K562 (cell line): Measurements from ENCODE around the gene KIAA2012. TPM values are rescaled to one million over a fixed set of nuclear protein-coding genes. Genes with fewer than 3 reads are reported as not detected.
A peak's percentile ranks its signal among the peaks of the same experiment; 100 is the strongest.

ENCODE experiments used
- AFF4 ChIP-seq: sonication (generic); formaldehyde crosslinking; IDR thresholded peaks from 2 replicates; pipeline ENCODE4 v1.8.0; 2023; ENCODE audit warnings: mild to moderate bottlenecking, missing genetic modification reagents
- FOS ChIP-seq: IDR thresholded peaks from 3 replicates; pipeline ENCODE4 v1.6.1; 2011; ENCODE audit not compliant: insufficient read length; ENCODE audit errors: extremely low read depth
- FOXM1 ChIP-seq, 2 experiments: fragments of 450-650 bp in 1 of 2; sonication (generic) in 1 of 2; formaldehyde crosslinking in 1 of 2; IDR thresholded peaks; 2 replicates each; pipeline versions ENCODE4 v1.6.1 to v1.9.0; 2017 to 2022; ENCODE audit warnings: low read depth in 2 of 2, mild to moderate bottlenecking in 2 of 2, missing genetic modification reagents in 1 of 2, moderate library complexity in 1 of 2
- HBP1 ChIP-seq: fragments of 450-650 bp; formaldehyde crosslinking; IDR thresholded peaks from 2 replicates; pipeline ENCODE4 v1.4.0; 2022; ENCODE audit warnings: missing genetic modification characterization
- HDAC3 ChIP-seq: fragments of 450-650 bp; IDR thresholded peaks from 2 replicates; pipeline ENCODE4 v1.6.1; 2018; ENCODE audit warnings: borderline replicate concordance, mild to moderate bottlenecking, moderate library complexity; ENCODE audit not compliant: partially characterized antibody
- NFYB ChIP-seq: IDR thresholded peaks from 2 replicates; pipeline ENCODE4 v1.6.1; 2011; ENCODE audit warnings: mild to moderate bottlenecking, moderate library complexity; ENCODE audit not compliant: insufficient read length; ENCODE audit errors: extremely low read depth
- NR3C1 ChIP-seq: sonication (generic); formaldehyde crosslinking; IDR thresholded peaks from 2 replicates; pipeline ENCODE4 v1.8.1; 2022; ENCODE audit warnings: missing genetic modification reagents
- SRSF7 ChIP-seq: fragments of 200-400 bp; formaldehyde crosslinking; optimal IDR thresholded peaks from 2 replicates; pipeline ENCODE3; 2017; ENCODE audit warnings: mild to moderate bottlenecking, low read depth, low read length
- UBTF ChIP-seq, 2 experiments: IDR thresholded peaks; 2 replicates each; pipeline ENCODE4 v1.6.1; 2012; ENCODE audit warnings: improper control_type of control experiment in 2 of 2, low read depth in 2 of 2, low read length in 2 of 2, borderline replicate concordance in 1 of 2
- ZNF586 ChIP-seq: fragments of 450-650 bp; formaldehyde crosslinking; conservative IDR thresholded peaks from 2 replicates; pipeline ENCODE4 v1.4.0; 2020; ENCODE audit warnings: mild to moderate bottlenecking, moderate library complexity
- ZNF780A ChIP-seq: fragments of 250-450 bp; sonication (Bioruptor Pico); IDR thresholded peaks from 2 replicates; pipeline ENCODE4 v1.5.0; 2021; ENCODE audit warnings: mild to moderate bottlenecking
- polyA plus RNA-seq, 8 experiments: library from polyadenylated mRNA; depleted of rRNA in 4 of 8; stranded (reverse) in 5 of 8; unstranded in 3 of 8; fragments of >200 nt; fragmentation: Nextera tagmentation in 2 of 8; fragmentation: Illumina TruSeq in 1 of 8; extraction: Ambion mirVana in 2 of 8; extraction: Trizol in 1 of 8; gene quantifications; 2 replicates each; pipeline versions ENCODE4 v1.2.1 to v1.2.3, GENCODE V29; 2011 to 2014; ENCODE audit warnings: inconsistent platforms in 1 of 8, missing spikeins in 1 of 8
- total RNA-seq, 7 experiments: library from RNA; depleted of rRNA in 6 of 7; stranded (reverse); fragments of >200 nt in 6 of 7; fragmentation: Illumina TruSeq in 2 of 7; extraction: Trizol in 2 of 7; gene quantifications; 2 replicates each; pipeline versions ENCODE4 v1.2.1 to v1.2.3, GENCODE V29; 2011 to 2021; ENCODE audit warnings: low replicate concordance in 1 of 7
- TF ChIP-seq, protein P1 (sequence below): fragments of 450-650 bp; IDR thresholded peaks from 2 replicates; pipeline ENCODE4 v1.6.1; 2016
- TF ChIP-seq, protein P2 (sequence below): fragments of 450-650 bp; IDR thresholded peaks from 2 replicates; pipeline ENCODE4 v1.6.1; 2014; ENCODE audit warnings: low read depth, mild to moderate bottlenecking, moderate library complexity, borderline replicate concordance
- TF ChIP-seq, protein P3 (sequence below): fragments of 200-400 bp; formaldehyde crosslinking; IDR thresholded peaks from 2 replicates; pipeline ENCODE4 v1.6.1; 2017; ENCODE audit warnings: mild to moderate bottlenecking, low read depth, low read length, moderate library complexity

Gene KIAA2012
- total and polyA plus RNA-seq, 9 of the 15 experiments (the other 6 are each of a cell fraction or from before 2014, with no cell fraction given): not detected

DNA sequence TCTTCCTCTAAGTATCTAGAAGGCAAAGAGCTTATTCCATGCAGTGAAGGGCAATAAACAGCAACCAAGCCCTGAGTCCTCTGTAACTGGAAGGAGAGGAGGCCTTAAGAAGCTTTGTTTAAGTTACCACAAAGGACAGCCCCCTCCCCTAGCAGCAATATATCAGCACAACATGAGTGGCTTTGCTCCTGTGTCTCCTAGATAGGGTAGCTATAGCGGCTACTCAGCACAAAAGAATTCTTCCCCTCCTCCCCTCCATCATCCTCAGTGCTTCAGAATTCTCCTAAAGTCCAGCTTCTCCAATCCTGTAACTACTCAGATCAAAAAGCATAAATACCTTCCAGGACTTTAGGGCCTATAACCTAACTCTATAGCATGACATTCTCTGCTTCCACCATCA is 148.8 kb downstream of the KIAA2012 start (continued):
- TF ChIP-seq FOS (no peak), HDAC3 (no peak), NFYB (no peak), SRSF7 (no peak), FOXM1 (IDR thresholded peaks at IDR 0.05; ENCODE audit: low read depth) (peak; percentile 51; the same call in 1 of the 2 replicates), FOXM1 (CRISPR knock-in tag; IDR thresholded peaks at IDR 0.05; ENCODE audit: low read depth) (no peak), ZNF780A (CRISPR knock-in tag) (no peak), UBTF (IDR thresholded peaks at IDR 0.05; ENCODE audit: borderline replicate concordance in 1 of 2, low read depth in 2 of 2, low read length in 2 of 2) (no peak), ZNF586 (no peak), AFF4 (CRISPR knock-in tag) (no peak), HBP1 (CRISPR knock-in tag) (no peak), NR3C1 (CRISPR knock-in tag) (no peak)
- TF ChIP-seq, protein P1, sequence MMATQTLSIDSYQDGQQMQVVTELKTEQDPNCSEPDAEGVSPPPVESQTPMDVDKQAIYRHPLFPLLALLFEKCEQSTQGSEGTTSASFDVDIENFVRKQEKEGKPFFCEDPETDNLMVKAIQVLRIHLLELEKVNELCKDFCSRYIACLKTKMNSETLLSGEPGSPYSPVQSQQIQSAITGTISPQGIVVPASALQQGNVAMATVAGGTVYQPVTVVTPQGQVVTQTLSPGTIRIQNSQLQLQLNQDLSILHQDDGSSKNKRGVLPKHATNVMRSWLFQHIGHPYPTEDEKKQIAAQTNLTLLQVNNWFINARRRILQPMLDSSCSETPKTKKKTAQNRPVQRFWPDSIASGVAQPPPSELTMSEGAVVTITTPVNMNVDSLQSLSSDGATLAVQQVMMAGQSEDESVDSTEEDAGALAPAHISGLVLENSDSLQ: peak; percentile 60
- TF ChIP-seq, protein P2, sequence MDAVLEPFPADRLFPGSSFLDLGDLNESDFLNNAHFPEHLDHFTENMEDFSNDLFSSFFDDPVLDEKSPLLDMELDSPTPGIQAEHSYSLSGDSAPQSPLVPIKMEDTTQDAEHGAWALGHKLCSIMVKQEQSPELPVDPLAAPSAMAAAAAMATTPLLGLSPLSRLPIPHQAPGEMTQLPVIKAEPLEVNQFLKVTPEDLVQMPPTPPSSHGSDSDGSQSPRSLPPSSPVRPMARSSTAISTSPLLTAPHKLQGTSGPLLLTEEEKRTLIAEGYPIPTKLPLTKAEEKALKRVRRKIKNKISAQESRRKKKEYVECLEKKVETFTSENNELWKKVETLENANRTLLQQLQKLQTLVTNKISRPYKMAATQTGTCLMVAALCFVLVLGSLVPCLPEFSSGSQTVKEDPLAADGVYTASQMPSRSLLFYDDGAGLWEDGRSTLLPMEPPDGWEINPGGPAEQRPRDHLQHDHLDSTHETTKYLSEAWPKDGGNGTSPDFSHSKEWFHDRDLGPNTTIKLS: no peak
- TF ChIP-seq, protein P3, sequence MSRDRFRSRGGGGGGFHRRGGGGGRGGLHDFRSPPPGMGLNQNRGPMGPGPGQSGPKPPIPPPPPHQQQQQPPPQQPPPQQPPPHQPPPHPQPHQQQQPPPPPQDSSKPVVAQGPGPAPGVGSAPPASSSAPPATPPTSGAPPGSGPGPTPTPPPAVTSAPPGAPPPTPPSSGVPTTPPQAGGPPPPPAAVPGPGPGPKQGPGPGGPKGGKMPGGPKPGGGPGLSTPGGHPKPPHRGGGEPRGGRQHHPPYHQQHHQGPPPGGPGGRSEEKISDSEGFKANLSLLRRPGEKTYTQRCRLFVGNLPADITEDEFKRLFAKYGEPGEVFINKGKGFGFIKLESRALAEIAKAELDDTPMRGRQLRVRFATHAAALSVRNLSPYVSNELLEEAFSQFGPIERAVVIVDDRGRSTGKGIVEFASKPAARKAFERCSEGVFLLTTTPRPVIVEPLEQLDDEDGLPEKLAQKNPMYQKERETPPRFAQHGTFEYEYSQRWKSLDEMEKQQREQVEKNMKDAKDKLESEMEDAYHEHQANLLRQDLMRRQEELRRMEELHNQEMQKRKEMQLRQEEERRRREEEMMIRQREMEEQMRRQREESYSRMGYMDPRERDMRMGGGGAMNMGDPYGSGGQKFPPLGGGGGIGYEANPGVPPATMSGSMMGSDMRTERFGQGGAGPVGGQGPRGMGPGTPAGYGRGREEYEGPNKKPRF: no peak
